NB4 (cell line): Measurements from ENCODE around the gene TNIP2.

Experiments used
- CTCF ChIP-seq: IDR thresholded peaks from one replicate; pipeline ENCODE4 v1.5.1; 2012; ENCODE audit warnings: low read depth, low read length
- MYC ChIP-seq: IDR thresholded peaks from 2 replicates; pipeline ENCODE4 v1.6.1; 2011; ENCODE audit warnings: low read depth, low read length

GRCh38 chr4:2723751-2724150, 32.4 kb downstream of the TNIP2 start:
- TF ChIP-seq MYC (no peak), CTCF (no peak)
